GM12878 (cell line): Measurements from ENCODE around the gene TPP2. TPM values are rescaled to one million over a fixed set of nuclear protein-coding genes. Genes with fewer than 3 reads are reported as not detected.

ENCODE experiments used
- BACH1 ChIP-seq: fragments of 450-650 bp; IDR thresholded peaks from 2 replicates; pipeline ENCODE4 v1.6.1; 2017; ENCODE audit warnings: mild to moderate bottlenecking, borderline replicate concordance
- CBX3 ChIP-seq: fragments of 200-600 bp; sonication (generic); IDR thresholded peaks from 2 replicates; pipeline ENCODE4 v1.6.1; 2016; ENCODE audit warnings: low read depth, borderline replicate concordance
- HDAC6 ChIP-seq: fragments of 200-600 bp; sonication (generic); IDR thresholded peaks from one replicate; pipeline ENCODE4 v1.8.0; 2017; ENCODE audit warnings: antibody characterized with exemption; ENCODE audit not compliant: unreplicated experiment
- POLR2A ChIP-seq: IDR thresholded peaks from 2 replicates; pipeline ENCODE4 v1.6.1; 2011; ENCODE audit warnings: low read depth, mild to moderate bottlenecking, low read length
- REST ChIP-seq: IDR thresholded peaks from 2 replicates; pipeline ENCODE4 v1.6.1; 2012; ENCODE audit warnings: mild to moderate bottlenecking, low read depth, low read length
- SUZ12 ChIP-seq: fragments of 200-600 bp; sonication (generic); IDR thresholded peaks from one replicate; pipeline ENCODE4 v1.6.1; 2018; ENCODE audit warnings: antibody characterized with exemption, mild to moderate bottlenecking; ENCODE audit not compliant: unreplicated experiment
- ZBTB40 ChIP-seq: fragments of 450-650 bp; IDR thresholded peaks from 2 replicates; pipeline ENCODE4 v1.6.1; 2016; ENCODE audit warnings: mild to moderate bottlenecking, moderate library complexity, borderline replicate concordance
- ZNF217 ChIP-seq: fragments of 450-650 bp; IDR thresholded peaks from 2 replicates; pipeline ENCODE4 v1.6.1; 2017; ENCODE audit warnings: antibody characterized with exemption, mild to moderate bottlenecking
- polyA plus RNA-seq, 11 experiments: library from polyadenylated mRNA; depleted of rRNA in 4 of 11; unstranded in 6 of 11; stranded (reverse) in 5 of 11; fragments of >200 nt; fragmentation: Nextera tagmentation in 4 of 11; fragmentation: Illumina TruSeq in 1 of 11; extraction: Ambion mirVana in 4 of 11; extraction: Trizol in 1 of 11; gene quantifications; 1 replicate in 1 of 11; 2 replicates in 10 of 11; pipeline versions ENCODE4 v1.2.1 to v1.2.3, GENCODE V29; 2011 to 2016; ENCODE audit warnings: inconsistent platforms in 2 of 11, missing spikeins in 2 of 11, low read depth in 1 of 11
- total RNA-seq, 4 experiments: library from RNA; depleted of rRNA in 3 of 4; stranded (reverse); fragments of >200 nt in 3 of 4; fragmentation: Illumina TruSeq in 1 of 4; extraction: Trizol in 1 of 4; gene quantifications; 2 replicates each; pipeline versions ENCODE4 v1.2.1 to v1.2.3, GENCODE V29; 2013 to 2021

TPP2 gene
- total and polyA plus RNA-seq, 10 of the 15 experiments (the other 5 are each of a cell fraction or from before 2014, with no cell fraction given): 18.4 to 82.3 (median 55.4) TPM

- no peak for TF ChIP-seq REST
- TF ChIP-seq CBX3: no peak
- TF ChIP-seq ZNF217: no peak
- TF ChIP-seq HDAC6: no peak
- no peak for TF ChIP-seq ZBTB40
- TF ChIP-seq POLR2A: no peak
- no peak for TF ChIP-seq SUZ12
- no peak for TF ChIP-seq BACH1
Measured at GRCh38 chr13:102626928-102627327, 30.1 kb downstream of the TPP2 start (continued).
